T-cell (primary cell): ENCODE data around the gene PCDHGA7. TPM values are rescaled to one million over a fixed set of nuclear protein-coding genes. Genes with fewer than 3 reads are reported as not detected.

Source experiments
- ATAC-seq, 4 experiments: fragments of 200-7000 bp in 3 of 4; fragments of 150-1000 bp in 1 of 4; cut with Tn5 transposase; replicated peaks in 1 of 4; 1 replicate in 3 of 4; 2 replicates in 1 of 4; pipeline ENCODE4 v1.10.0; 2021; ENCODE audit warnings: moderate library complexity in 3 of 4, mild to moderate bottlenecking in 2 of 4, moderate number of reproducible peaks in 1 of 4
- CTCF ChIA-PET, 2 donors: fragments of 300-600 bp; sonication (Branson Sonifier 250); formaldehyde crosslinking; loops; one replicate each; lab custom pipeline; 2022; ENCODE audit warnings: antibody characterized with exemption in 2 of 2; lab: Charles Lee
- POLR2A ChIA-PET, 2 donors: fragments of 300-600 bp; sonication (Branson Sonifier 250); formaldehyde crosslinking; loops; one replicate each; lab custom pipeline; 2022; ENCODE audit warnings: antibody characterized with exemption in 2 of 2; lab: Charles Lee
- DNase-seq, 35 experiments: peaks; one replicate each; pipeline versions ENCODE4 v3.0.0 to v3.0.0-alpha.2; 2013 to 2023
- H3K27ac ChIP-seq: one replicate; pipeline ENCODE4 v1.5.1; 2013; ENCODE audit warnings: low read length
- H3K27me3 ChIP-seq, 2 experiments: replicated peaks in 1 of 2; 1 replicate in 1 of 2; 2 replicates in 1 of 2; pipeline versions ENCODE4 v1.6.1 to v1.7.0; 2013; ENCODE audit warnings: low read length in 1 of 2, mixed read lengths in 1 of 2; ENCODE audit not compliant: control insufficient read depth in 2 of 2, insufficient read depth in 2 of 2; ENCODE audit errors: extremely low read depth in 1 of 2
- H3K36me3 ChIP-seq, 2 donors: 1 replicate in 1 of 2; 2 replicates in 1 of 2; pipeline versions ENCODE4 v1.6.1 to v1.7.0; 2013; ENCODE audit warnings: low read length in 1 of 2; ENCODE audit not compliant: control insufficient read depth in 2 of 2, insufficient read depth in 1 of 2; ENCODE audit errors: extremely low read depth in 1 of 2
- H3K4me1 ChIP-seq, 2 experiments: 1 replicate in 1 of 2; 2 replicates in 1 of 2; pipeline versions ENCODE4 v1.6.1 to v1.7.0; 2013; ENCODE audit warnings: low read length in 2 of 2, mixed read lengths in 1 of 2; ENCODE audit not compliant: insufficient read depth in 2 of 2, control insufficient read depth in 1 of 2; ENCODE audit errors: extremely low read depth in 1 of 2
- H3K4me3 ChIP-seq, 2 donors: 1 replicate in 1 of 2; 2 replicates in 1 of 2; pipeline versions ENCODE4 v1.5.1 to v1.7.0; 2013; ENCODE audit warnings: mild to moderate bottlenecking in 2 of 2, low read length in 1 of 2, moderate library complexity in 1 of 2; ENCODE audit not compliant: control insufficient read depth in 1 of 2; ENCODE audit errors: extremely low read depth in 1 of 2
- H3K9me3 ChIP-seq: 2 replicates; pipeline ENCODE4 v1.7.0; 2013
- H3K27ac Mint-ChIP-seq, 2 donors: one replicate each; pipeline ENCODE4 v1.8.0; 2020 to 2021; ENCODE audit warnings: mild to moderate bottlenecking in 2 of 2, mixed read lengths in 2 of 2
- H3K27me3 Mint-ChIP-seq, 2 donors: one replicate each; pipeline ENCODE4 v1.8.0; 2021 to 2022; ENCODE audit warnings: mixed read lengths in 2 of 2
- H3K36me3 Mint-ChIP-seq: one replicate; pipeline ENCODE4 v1.8.0; 2021; ENCODE audit warnings: mixed read lengths
- H3K4me1 Mint-ChIP-seq, 3 donors: one replicate each; pipeline ENCODE4 v1.8.0; 2020 to 2022; ENCODE audit warnings: mixed read lengths in 3 of 3, mild to moderate bottlenecking in 1 of 3
- H3K4me3 Mint-ChIP-seq, 3 donors: one replicate each; pipeline ENCODE4 v1.8.0; 2020 to 2022; ENCODE audit warnings: mild to moderate bottlenecking in 3 of 3, mixed read lengths in 3 of 3, moderate library complexity in 3 of 3
- H3K9me3 Mint-ChIP-seq, 3 donors: one replicate each; pipeline ENCODE4 v1.8.0; 2020 to 2022; ENCODE audit warnings: mixed read lengths in 3 of 3
- WGBS: methylation state at CpG from one replicate; pipeline ENCODE4 v1.1.5; 2013; ENCODE audit warnings: missing lambda C conversion rate; ENCODE audit not compliant: insufficient coverage; 5-methylcytosine and 5-hydroxymethylcytosine counted together
- total RNA-seq, 35 experiments: library from RNA in 6 of 35; stranded (reverse) in 6 of 35; fragments of 120-200 nt in 1 of 35; gene quantifications; one replicate each; pipeline versions ENCODE4 v1.2.1 to v1.2.4 and lab custom pipeline; 2013 to 2026

PCDHGA7 gene
- total RNA-seq, 5 donors from 2014 or later (not counting 1 experiment from before 2014, with no cell fraction given), result 0.16 to 0.53 (median 0.21) TPM

GRCh38 chr5:141360685-141361084, 21.9 kb upstream of the PCDHGA7 start:
- H3K9me3 ChIP-seq, result peaks cover 8% of the 10 kb centered on the region
- POLR2A ChIA-PET, result no interaction called here
- no peak for ATAC-seq
- no peak overlapping the region for H3K27ac ChIP-seq
- Mint-ChIP-seq H3K27ac (no peak overlapping the region), H3K27me3 (peaks cover 74 to 91% of the 10 kb centered on the region in 2 donors), H3K4me3 (no peak overlapping the region), H3K36me3 (peaks cover 20% of the 10 kb centered on the region), H3K9me3 (peaks cover 28 to 55% (median 54%) of the 10 kb centered on the region in 3 donors), H3K4me1 (peaks cover 0 to 2% (median 0%) of the 10 kb centered on the region in 3 donors)
- peaks cover 29 to 54% of the 10 kb centered on the region in 2 experiments for H3K27me3 ChIP-seq
- CTCF ChIA-PET, result interaction anchor here in 1 of 2 donors (1.1 kb wide), 1 partner anchor 203 kb away, joined by 8 read pairs; no protein-coding TSS in a partner anchor
- H3K4me1 ChIP-seq, result no peaks in the 10 kb centered on the region
- DNase-seq, result no peak
- 64% methylated on average over 11 of the region's 15 CpGs for WGBS
- H3K36me3 ChIP-seq, result peaks cover 0 to 4% of the 10 kb centered on the region in 2 donors
- H3K4me3 ChIP-seq, result peak overlapping the region in 1 of 2 donors; percentile 58

GRCh38 chr5:141362719-141363118, 19.8 kb upstream of the PCDHGA7 start:
- Histone ChIP-seq H3K4me1 (no peaks in the 10 kb centered on the region), H3K27me3 (peaks cover 36 to 52% of the 10 kb centered on the region in 2 experiments), H3K36me3 (peaks cover 0 to 4% of the 10 kb centered on the region in 2 donors), H3K9me3 (peaks cover 11% of the 10 kb centered on the region), H3K4me3 (no peak overlapping the region), H3K27ac (no peak overlapping the region)
- peaks cover 0 to 2% (median 0%) of the 10 kb centered on the region in 3 donors for H3K4me1 Mint-ChIP-seq
- ChIA-PET CTCF (no interaction called here), POLR2A (no interaction called here)
- ATAC-seq (no peak), DNase-seq (no peak)
- no peak overlapping the region for H3K27ac Mint-ChIP-seq
- peaks cover 74 to 85% of the 10 kb centered on the region in 2 donors for H3K27me3 Mint-ChIP-seq
- H3K9me3 Mint-ChIP-seq, result peaks cover 23 to 48% (median 47%) of the 10 kb centered on the region in 3 donors
- peak overlapping the region in 1 of 3 donors; percentile 7 for H3K4me3 Mint-ChIP-seq
- peaks cover 20% of the 10 kb centered on the region for H3K36me3 Mint-ChIP-seq

GRCh38 chr5:141363952-141364660, 18.4 kb upstream of the PCDHGA7 start, which contains the start of gene PCDHGA5:
TSS of gene PCDHGA5 (plus strand) at chr5:141364162. CDS start at chr5:141364331, 169 bp downstream.
- H3K36me3 Mint-ChIP-seq, result peaks cover 20% of the 10 kb centered on the region
- Histone ChIP-seq H3K4me3 (peak within 1 kb of the TSS in 1 of 2 donors; percentile 44), H3K27me3 (peaks cover 39 to 48% of the 10 kb centered on the region in 2 experiments), H3K27ac (no peak within 1 kb of the TSS), H3K4me1 (no peaks in the 10 kb centered on the region), H3K9me3 (peaks cover 11% of the 10 kb centered on the region), H3K36me3 (peaks cover 0 to 4% of the 10 kb centered on the region in 2 donors)
- H3K27ac Mint-ChIP-seq, result no peak within 1 kb of the TSS
- CTCF ChIA-PET, result no interaction called here
- H3K4me3 Mint-ChIP-seq, result peak within 1 kb of the TSS in 1 of 3 donors; percentile 11
- 36% methylated on average over 27 of the region's 34 CpGs for WGBS
- H3K4me1 Mint-ChIP-seq, result peaks cover 0 to 2% (median 0%) of the 10 kb centered on the region in 3 donors
- POLR2A ChIA-PET, result no interaction called here
- H3K9me3 Mint-ChIP-seq, result peaks cover 19 to 44% (median 41%) of the 10 kb centered on the region in 3 donors
- H3K27me3 Mint-ChIP-seq, result peaks cover 66 to 84% of the 10 kb centered on the region in 2 donors
- DNase-seq, result no peak
- ATAC-seq, result no peak

GRCh38 chr5:141366016-141366896, 16.3 kb upstream of the PCDHGA7 start:
- CTCF ChIA-PET, result no interaction called here
- no peak overlapping the region for H3K27ac ChIP-seq
- H3K27me3 Mint-ChIP-seq, result peaks cover 66 to 83% of the 10 kb centered on the region in 2 donors
- DNase-seq (no peak), ATAC-seq (no peak)
- H3K4me3 ChIP-seq, result peak overlapping the region in 1 of 2 donors; percentile 32
- no peak overlapping the region for H3K4me3 Mint-ChIP-seq
- peaks cover 13 to 33% (median 28%) of the 10 kb centered on the region in 3 donors for H3K9me3 Mint-ChIP-seq
- H3K27me3 ChIP-seq, result peaks cover 38 to 53% of the 10 kb centered on the region in 2 experiments
- no peak overlapping the region for H3K27ac Mint-ChIP-seq
- H3K36me3 Mint-ChIP-seq, result peaks cover 12% of the 10 kb centered on the region
- WGBS, result 52% methylated on average over 42 of the region's 46 CpGs
- peaks cover 7 to 8% (median 7%) of the 10 kb centered on the region in 3 donors for H3K4me1 Mint-ChIP-seq
- POLR2A ChIA-PET, result no interaction called here
- peaks cover 0 to 4% of the 10 kb centered on the region in 2 experiments for H3K4me1 ChIP-seq
- H3K36me3 ChIP-seq, result peaks cover 0 to 8% of the 10 kb centered on the region in 2 donors
- H3K9me3 ChIP-seq, result peaks cover 11% of the 10 kb centered on the region

- peaks cover 0 to 7% of the 10 kb centered on the region in 2 experiments for H3K4me1 ChIP-seq
- peaks cover 32 to 61% of the 10 kb centered on the region in 2 experiments for H3K27me3 ChIP-seq
- Mint-ChIP-seq H3K27me3 (peaks cover 56 to 84% of the 10 kb centered on the region in 2 donors), H3K27ac (no peak within 1 kb of the TSS), H3K9me3 (peaks cover 5 to 24% (median 22%) of the 10 kb centered on the region in 3 donors), H3K4me1 (peaks cover 7 to 9% (median 8%) of the 10 kb centered on the region in 3 donors), H3K4me3 (peak within 1 kb of the TSS; percentile 66 to 80 (median 77)), H3K36me3 (peaks cover 8% of the 10 kb centered on the region)
- 23% methylated on average over 27 of the region's 32 CpGs for WGBS
- peak within 1 kb of the TSS; percentile 12 to 58 for H3K4me3 ChIP-seq
- ATAC-seq (peak in 3 of 4 experiments; percentile 52 to 85 (median 82)), DNase-seq (peak in 19 of 35 experiments; percentile 6 to 51 (median 25))
- ChIA-PET POLR2A (interaction anchor here in 1 of 2 donors (0.7 to 1.0 kb wide), 2 partner anchors 10 to 16 kb away, joined by 3 read pairs; partner anchors contain the start of gene PCDHGA4), CTCF (interaction anchor here (0.7 to 2.5 kb wide), 16 partner anchors 11 to 1253 kb away, joined by 3 to 19 read pairs (median 4); partner anchors contain the start of genes PCDHGA1 (in 2 of the 2), PCDHGA10 (in 1 of the 2) and TAF7 (in 1 of the 2))
- H3K9me3 ChIP-seq, result peaks cover 11% of the 10 kb centered on the region
- H3K36me3 ChIP-seq, result peaks cover 0 to 4% of the 10 kb centered on the region in 2 donors
- no peak within 1 kb of the TSS for H3K27ac ChIP-seq
Observed at GRCh38 chr5:141369994-141370848, 12.3 kb upstream of the PCDHGA7 start, which contains the start of gene PCDHGB3. TSS of gene PCDHGB3 (plus strand) at chr5:141370242. CDS start at chr5:141370395, 153 bp downstream.
